BLaER1 treated with 17β-estradiol and CSF1 and Interleukin-3, amounts not matched to agents 10 nM and 100 nM (cell line): Measurements from ENCODE around the gene GPC3.
"Not testable (repeated sequence)": the region's sequence is repeated elsewhere in the genome, so short reads cannot be mapped to it uniquely, and the experiment has no call there.

Experiments used
- H3K27ac ChIP-seq, 11 experiments: shearing (Covaris generic); formaldehyde crosslinking; 2 replicates each; pipeline ENCODE4 v1.8.1; 2022
- H3K27me3 ChIP-seq, 11 experiments: shearing (Covaris generic); formaldehyde crosslinking; 2 replicates each; pipeline ENCODE4 v1.8.1; 2022
- H3K36me3 ChIP-seq, 11 experiments: shearing (Covaris generic); formaldehyde crosslinking; 2 replicates each; pipeline ENCODE4 v1.8.1; 2022
- H3K4me1 ChIP-seq, 10 experiments: shearing (Covaris generic); formaldehyde crosslinking; 2 replicates each; pipeline ENCODE4 v1.8.1; 2022
- H3K4me2 ChIP-seq, 11 experiments: shearing (Covaris generic); formaldehyde crosslinking; 2 replicates each; pipeline ENCODE4 v1.8.1; 2022
- H3K4me3 ChIP-seq, 10 experiments: shearing (Covaris generic); formaldehyde crosslinking; 2 replicates each; pipeline ENCODE4 v1.8.1; 2022
- H3K9ac ChIP-seq, 11 experiments: shearing (Covaris generic); formaldehyde crosslinking; 2 replicates each; pipeline ENCODE4 v1.8.1; 2022
- H3K9me3 ChIP-seq, 11 experiments: shearing (Covaris generic); formaldehyde crosslinking; replicated peaks in 1 of 11; 2 replicates each; pipeline ENCODE4 v1.8.1; 2022
- H4K20me1 ChIP-seq, 11 experiments: shearing (Covaris generic); formaldehyde crosslinking; 2 replicates each; pipeline ENCODE4 v1.8.1; 2022
- Cebpa-rat ChIP-seq, 11 experiments: shearing (Covaris generic); IDR thresholded peaks; 2 replicates each; pipeline ENCODE4 v1.8.1; 2022

GPC3 gene

DNA sequence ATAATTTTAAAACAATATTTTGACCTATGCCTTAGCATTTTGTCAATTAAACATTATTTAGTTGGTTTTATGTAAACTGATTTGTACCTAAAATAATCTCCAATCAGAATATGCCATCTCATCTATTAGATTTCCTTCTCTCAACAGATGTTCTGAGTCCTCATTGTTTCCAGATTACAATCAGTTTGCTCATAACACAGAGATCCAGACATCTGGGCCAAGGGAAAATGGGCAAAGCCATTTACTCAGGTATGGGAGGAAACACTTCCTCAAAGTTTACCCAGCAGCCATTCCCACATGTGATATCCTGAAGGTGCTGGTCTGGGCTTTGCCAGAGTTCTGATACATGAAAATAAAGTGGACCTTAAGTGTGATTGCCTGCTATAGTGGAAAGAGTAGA lies 352.2 kb downstream of the GPC3 start:
- Histone ChIP-seq H3K27ac (no peak overlapping the region), H4K20me1 (no peaks in the 10 kb centered on the region), H3K9ac (no peak overlapping the region), H3K4me1 (no peaks in the 10 kb centered on the region), H3K4me3 (no peak overlapping the region), H3K4me2 (no peak overlapping the region), H3K27me3 (peaks cover 71 to 100% (median 95%) of the 10 kb centered on the region in 11 experiments), H3K9me3 (no peaks in the 10 kb centered on the region), H3K36me3 (no peaks in the 10 kb centered on the region)
- TF ChIP-seq Cebpa-rat (IDR thresholded peaks at IDR 0.05), result no peak

DNA sequence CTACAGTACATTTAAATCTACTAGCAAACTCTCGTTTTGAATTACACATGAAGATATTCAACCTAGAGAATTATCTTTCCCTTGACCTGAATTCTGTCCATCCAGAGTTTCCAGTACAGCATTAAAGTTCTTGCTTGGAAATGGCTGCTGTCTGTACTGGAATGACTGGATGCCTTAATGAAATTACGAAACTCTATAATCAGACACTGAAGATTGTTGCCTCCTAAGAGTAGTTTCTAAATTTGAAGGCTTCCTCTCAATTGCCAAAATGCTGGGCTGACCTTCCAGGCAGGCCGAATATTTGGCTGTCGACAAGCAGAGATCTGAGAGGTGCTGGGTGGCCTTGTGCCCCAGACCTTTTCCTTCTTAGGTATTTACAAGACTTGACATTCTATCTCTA lies 355.0 kb downstream of the GPC3 start:
- Histone ChIP-seq H3K27me3 (peaks cover 54 to 83% (median 77%) of the 10 kb centered on the region in 11 experiments), H4K20me1 (no peaks in the 10 kb centered on the region), H3K4me1 (no peaks in the 10 kb centered on the region), H3K9ac (no peak overlapping the region), H3K4me2 (no peak overlapping the region), H3K4me3 (no peak overlapping the region), H3K9me3 (peaks cover 0 to 9% (median 0%) of the 10 kb centered on the region in 11 experiments; a peak in 1 of 22 replicates), H3K36me3 (no peaks in the 10 kb centered on the region), H3K27ac (no peak overlapping the region)
- no peak for TF ChIP-seq Cebpa-rat (IDR thresholded peaks at IDR 0.05)

DNA sequence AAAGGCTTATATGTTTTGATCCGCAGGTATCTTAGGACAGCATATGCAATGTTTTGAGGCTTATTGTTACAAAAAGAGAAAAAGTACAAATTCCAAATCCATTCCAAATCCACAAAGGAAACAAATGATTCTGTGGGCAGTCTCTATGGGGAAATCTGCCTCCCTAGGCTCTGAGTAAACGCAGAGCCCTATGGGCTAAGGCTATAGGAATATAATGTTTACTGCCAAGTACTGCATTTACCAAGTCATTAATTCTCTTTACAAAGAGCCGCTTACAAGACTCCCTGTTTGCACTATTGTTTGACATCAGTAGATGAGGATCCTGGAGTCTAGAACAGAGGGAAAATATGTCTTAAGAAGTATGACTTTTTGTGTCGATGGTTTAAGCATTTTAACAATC lies 357.7 kb downstream of the GPC3 start:
- TF ChIP-seq Cebpa-rat (IDR thresholded peaks at IDR 0.05), result no peak
- no peak overlapping the region for H3K9ac ChIP-seq
- no peak overlapping the region for H3K27ac ChIP-seq
- no peak overlapping the region for H3K4me3 ChIP-seq
- H3K9me3 ChIP-seq, result peaks cover 0 to 9% (median 0%) of the 10 kb centered on the region in 11 experiments; a peak in 1 of 22 replicates
- H3K27me3 ChIP-seq, result peaks cover 34 to 61% (median 56%) of the 10 kb centered on the region in 11 experiments
- no peaks in the 10 kb centered on the region for H3K36me3 ChIP-seq
- H3K4me1 ChIP-seq, result no peaks in the 10 kb centered on the region
- H3K4me2 ChIP-seq, result no peak overlapping the region
- no peaks in the 10 kb centered on the region for H4K20me1 ChIP-seq

DNA sequence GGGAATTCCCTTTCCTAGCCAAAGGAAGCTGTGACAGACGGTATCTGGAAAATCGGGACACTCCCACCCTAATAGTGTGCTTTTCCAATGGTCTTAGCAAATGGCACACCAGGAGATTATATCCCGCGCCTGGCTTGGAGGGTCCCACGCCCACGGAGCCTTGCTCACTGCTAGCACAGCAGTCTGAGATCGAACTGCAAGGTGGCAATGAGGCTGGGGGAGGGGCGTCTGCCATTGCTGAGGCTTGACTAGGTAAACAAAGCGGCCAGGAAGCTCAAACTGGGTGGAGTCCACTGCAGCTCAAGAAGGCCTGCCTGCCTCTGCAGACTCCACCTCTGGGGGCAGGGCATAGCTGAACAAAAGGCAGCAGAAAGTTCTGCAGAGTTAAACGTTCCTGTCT lies 364.0 kb downstream of the GPC3 start:
- H3K4me3 ChIP-seq, H3K9ac ChIP-seq, H4K20me1 ChIP-seq, H3K27ac ChIP-seq, H3K36me3 ChIP-seq, H3K4me1 ChIP-seq, H3K4me2 ChIP-seq: not testable (repeated sequence)
- H3K9me3 ChIP-seq, result peaks cover 15 to 61% (median 26%) of the 10 kb centered on the region in 11 experiments; a peak in 19 of 22 replicates
- peaks cover 26 to 57% (median 49%) of the 10 kb centered on the region in 11 experiments; a peak in 21 of 22 replicates for H3K27me3 ChIP-seq

DNA sequence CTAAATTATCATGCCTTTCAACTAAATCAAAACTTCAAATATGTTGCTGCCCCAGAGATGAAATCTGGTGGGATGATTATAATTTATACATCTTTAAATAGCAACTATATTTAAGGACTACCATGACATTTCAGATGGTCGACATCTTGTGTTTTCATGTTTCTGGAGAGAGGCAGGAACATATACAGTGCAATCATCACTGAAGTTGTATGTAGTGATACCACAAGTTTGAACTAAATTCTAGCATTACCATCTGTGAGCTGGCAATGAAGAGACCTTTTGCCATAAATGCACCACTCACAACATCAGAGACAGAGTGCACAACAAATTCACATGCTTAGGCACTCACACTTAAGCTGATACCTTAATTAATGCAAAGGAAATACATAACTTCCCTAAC lies 373.7 kb downstream of the GPC3 start:
- Histone ChIP-seq H3K9ac (no peak overlapping the region), H3K4me3 (no peak overlapping the region), H3K27me3 (peaks cover 87 to 100% (median 93%) of the 10 kb centered on the region in 11 experiments), H3K27ac (no peak overlapping the region), H3K4me2 (no peak overlapping the region), H3K9me3 (peaks cover 11 to 46% (median 28%) of the 10 kb centered on the region in 11 experiments), H3K4me1 (peaks cover 22 to 32% (median 26%) of the 10 kb centered on the region in 10 experiments), H4K20me1 (no peaks in the 10 kb centered on the region), H3K36me3 (no peaks in the 10 kb centered on the region)
- TF ChIP-seq Cebpa-rat (IDR thresholded peaks at IDR 0.05), result no peak

DNA sequence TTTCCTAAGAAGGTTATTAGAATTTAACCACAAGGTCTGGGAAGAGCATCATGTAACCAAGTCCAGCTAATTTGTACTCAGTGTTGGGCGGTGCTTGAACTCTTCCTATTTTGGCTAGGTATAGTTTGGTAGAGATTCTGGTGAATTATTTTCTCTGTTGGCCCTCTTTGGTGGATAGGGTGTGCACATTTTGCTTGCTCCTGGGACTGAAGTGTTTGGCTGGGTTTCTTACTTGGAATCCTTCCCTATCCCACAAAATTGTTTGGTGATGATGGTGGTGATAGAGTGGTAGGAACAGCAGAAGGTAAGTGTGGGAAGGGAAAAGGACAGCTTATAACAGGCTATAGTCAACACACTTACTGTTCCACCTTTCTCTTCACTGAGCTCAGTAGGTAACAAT lies 375.3 kb downstream of the GPC3 start:
- Histone ChIP-seq H3K36me3 (no peaks in the 10 kb centered on the region), H3K9me3 (peaks cover 11 to 33% (median 22%) of the 10 kb centered on the region in 11 experiments), H3K9ac (no peak overlapping the region), H3K27me3 (peaks cover 97 to 100% (median 99%) of the 10 kb centered on the region in 11 experiments), H3K4me1 (peaks cover 22 to 32% (median 26%) of the 10 kb centered on the region in 10 experiments), H4K20me1 (no peaks in the 10 kb centered on the region), H3K4me2 (peak overlapping the region in 1 of 11 experiments; percentile 49; a peak in 1 of 22 replicates), H3K27ac (no peak overlapping the region), H3K4me3 (no peak overlapping the region)
- TF ChIP-seq Cebpa-rat (IDR thresholded peaks at IDR 0.05), result no peak

DNA sequence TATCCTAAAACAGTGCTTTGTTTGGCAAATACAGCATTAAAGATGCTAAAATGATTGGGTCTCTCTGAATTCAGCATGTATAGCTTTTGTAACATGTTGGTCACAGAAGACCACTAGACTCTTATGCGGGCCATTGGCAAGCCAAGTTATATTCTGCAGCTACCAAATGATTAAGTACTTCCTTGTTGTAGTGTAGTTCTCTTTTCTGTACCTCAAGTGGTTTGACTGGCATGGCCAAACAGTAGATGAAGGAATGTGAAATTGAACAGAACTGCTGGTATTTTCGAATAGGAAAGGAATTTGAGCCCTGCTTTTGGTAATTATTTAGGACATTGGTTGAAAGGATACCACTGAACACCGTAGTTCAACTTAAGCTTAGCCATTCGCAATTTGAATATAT lies 376.2 kb downstream of the GPC3 start:
- peak overlapping the region; percentile 31 to 73 (median 65); a peak in 19 of 22 replicates for H3K27ac ChIP-seq
- H3K27me3 ChIP-seq, result peaks cover 97 to 100% (median 99%) of the 10 kb centered on the region in 11 experiments
- no peak for TF ChIP-seq Cebpa-rat (IDR thresholded peaks at IDR 0.05)
- H3K36me3 ChIP-seq, result no peaks in the 10 kb centered on the region
- H4K20me1 ChIP-seq, result peaks cover 0 to 3% (median 0%) of the 10 kb centered on the region in 11 experiments; a peak in 1 of 22 replicates
- peaks cover 22 to 32% (median 26%) of the 10 kb centered on the region in 10 experiments for H3K4me1 ChIP-seq
- H3K9me3 ChIP-seq, result peaks cover 8 to 24% (median 13%) of the 10 kb centered on the region in 11 experiments; a peak in 21 of 22 replicates
- H3K4me3 ChIP-seq, result no peak overlapping the region
- H3K4me2 ChIP-seq, result peak overlapping the region; percentile 46 to 72 (median 59); a peak in 21 of 22 replicates
- H3K9ac ChIP-seq, result peak overlapping the region in 2 of 11 experiments; percentile 13 to 36; a peak in 2 of 22 replicates

DNA sequence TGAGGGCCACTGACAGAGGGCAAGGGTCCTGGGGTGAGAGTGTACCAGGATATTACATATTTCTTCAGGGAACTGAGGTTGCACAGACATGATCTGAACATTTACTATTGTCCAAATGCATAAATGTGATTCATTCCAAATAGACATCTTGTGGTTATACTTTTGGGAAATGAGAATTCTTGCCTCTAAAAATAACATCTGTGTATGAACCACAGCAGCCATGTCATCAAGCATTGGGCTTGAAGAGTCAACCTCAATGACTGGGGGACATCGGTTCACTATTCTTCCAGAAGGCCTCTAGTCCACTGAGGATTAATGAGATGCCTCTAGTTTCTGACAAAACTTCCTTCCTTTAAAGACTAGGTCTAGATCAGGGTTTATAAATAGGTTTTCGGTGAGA lies 377.0 kb downstream of the GPC3 start:
- H3K4me1 ChIP-seq, result peaks cover 22 to 32% (median 26%) of the 10 kb centered on the region in 10 experiments
- peaks cover 0 to 6% (median 0%) of the 10 kb centered on the region in 11 experiments; a peak in 1 of 22 replicates for H4K20me1 ChIP-seq
- TF ChIP-seq Cebpa-rat (IDR thresholded peaks at IDR 0.05), result no peak
- peak overlapping the region in 4 of 11 experiments; percentile 14 to 52 (median 44); a peak in 5 of 22 replicates for H3K9ac ChIP-seq
- H3K9me3 ChIP-seq, result peaks cover under 1 to 17% (median 5%) of the 10 kb centered on the region in 11 experiments; a peak in 17 of 22 replicates
- H3K36me3 ChIP-seq, result no peaks in the 10 kb centered on the region
- H3K4me2 ChIP-seq, result peak overlapping the region; percentile 46 to 72 (median 59)
- H3K4me3 ChIP-seq, result no peak overlapping the region
- peaks cover 97 to 100% (median 99%) of the 10 kb centered on the region in 11 experiments for H3K27me3 ChIP-seq
- H3K27ac ChIP-seq, result peak overlapping the region; percentile 31 to 73 (median 66); a peak in 19 of 22 replicates

DNA sequence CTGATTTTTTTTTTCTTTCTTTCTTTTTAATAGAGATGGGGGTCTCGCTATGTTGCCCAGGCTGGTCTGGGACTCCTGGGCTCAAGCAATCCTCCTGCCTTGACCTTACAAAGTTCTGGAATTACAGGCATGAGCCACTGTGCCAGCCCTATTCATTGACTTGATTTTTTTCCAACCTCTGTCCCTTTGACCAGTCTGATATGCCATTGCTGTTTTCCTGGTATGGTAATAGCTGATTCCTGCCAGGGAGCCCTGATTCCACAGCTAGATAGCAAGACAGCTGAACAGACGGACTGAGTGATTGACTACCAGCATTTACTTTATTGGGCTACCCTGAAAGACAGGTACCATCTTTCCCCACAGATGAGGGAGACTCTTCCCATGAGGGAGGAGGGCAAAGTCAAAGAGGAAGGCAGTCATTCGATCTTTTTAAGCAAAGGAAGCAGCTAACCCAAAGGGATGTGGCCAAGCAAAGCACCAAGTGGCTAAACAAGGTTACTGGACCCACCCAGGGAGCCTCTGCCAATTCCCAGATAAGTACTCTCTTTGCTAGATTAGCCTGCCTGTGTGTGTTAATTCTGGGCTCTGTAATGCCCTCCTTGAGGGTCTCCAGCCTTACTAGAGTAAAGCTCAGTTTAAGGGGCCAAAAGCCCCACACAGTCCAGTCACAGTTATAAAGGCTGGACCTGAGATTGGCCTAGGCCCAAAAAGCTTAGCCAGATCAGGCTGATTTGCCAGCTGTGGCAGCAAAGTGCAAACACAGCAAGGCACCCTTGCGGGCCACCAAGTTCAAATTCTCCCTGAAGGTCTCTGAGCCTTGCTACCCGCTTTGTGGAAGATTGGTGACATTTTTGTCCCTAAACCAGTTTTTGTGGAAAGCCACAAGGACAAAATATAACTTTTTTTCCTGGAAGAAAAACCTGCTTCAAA lies 377.7 kb downstream of the GPC3 start:
- peak overlapping the region; percentile 46 to 72 (median 59) for H3K4me2 ChIP-seq
- H3K4me3 ChIP-seq, result no peak overlapping the region
- peak overlapping the region in 10 of 11 experiments; percentile 39 to 73 (median 61); a peak in 20 of 22 replicates for H3K27ac ChIP-seq
- H3K9me3 ChIP-seq, result peaks cover 0 to 10% (median 0%) of the 10 kb centered on the region in 11 experiments; a peak in 8 of 22 replicates
- H3K9ac ChIP-seq, result peak overlapping the region in 4 of 11 experiments; percentile 34 to 52 (median 44); a peak in 6 of 22 replicates
- no peaks in the 10 kb centered on the region for H3K36me3 ChIP-seq
- peaks cover 97 to 100% (median 99%) of the 10 kb centered on the region in 11 experiments for H3K27me3 ChIP-seq
- peaks cover 0 to 6% (median 0%) of the 10 kb centered on the region in 11 experiments; a peak in 1 of 22 replicates for H4K20me1 ChIP-seq
- TF ChIP-seq Cebpa-rat (IDR thresholded peaks at IDR 0.05), result no peak
- H3K4me1 ChIP-seq, result peaks cover 22 to 32% (median 26%) of the 10 kb centered on the region in 10 experiments
